Breast epithelium (tissue), 4 donors: ENCODE data around the gene XCR1. TPM values are rescaled to one million over a fixed set of nuclear protein-coding genes. Genes with fewer than 3 reads are reported as not detected.

Experiments used
- DNase-seq, 2 donors: peaks; one replicate each; pipeline ENCODE4 v3.0.0-alpha.2; 2019; ENCODE audit warnings: low spot score in 2 of 2
- H3K27ac ChIP-seq, 2 donors: fragments of 200-600 bp; sonication (generic) in 1 of 2; one replicate each; pipeline ENCODE4 v1.5.1; 2016 to 2019; ENCODE audit warnings: mild to moderate bottlenecking in 1 of 2
- H3K27me3 ChIP-seq, 2 donors: fragments of 200-600 bp; sonication (generic) in 1 of 2; one replicate each; pipeline versions ENCODE4 v1.5.1 to v1.6.0; 2017 to 2019; ENCODE audit warnings: control low read depth in 1 of 2, mild to moderate bottlenecking in 1 of 2
- H3K36me3 ChIP-seq: fragments of 200-600 bp; one replicate; pipeline ENCODE4 v1.5.1; 2019
- H3K4me1 ChIP-seq, 2 donors: fragments of 200-600 bp; sonication (generic); one replicate each; pipeline ENCODE4 v1.5.1; 2016 to 2019; ENCODE audit warnings: control low read depth in 1 of 2
- H3K4me3 ChIP-seq, 3 donors: fragments of 200-600 bp; sonication (generic); 1 replicate in 2 of 3; 2 replicates in 1 of 3; pipeline ENCODE4 v1.5.1; 2016 to 2019; ENCODE audit warnings: mild to moderate bottlenecking in 3 of 3, moderate library complexity in 2 of 3
- H3K9me3 ChIP-seq, 2 donors: fragments of 200-600 bp; sonication (generic) in 1 of 2; one replicate each; pipeline ENCODE4 v1.5.1; 2016 to 2019; ENCODE audit warnings: control low read depth in 1 of 2
- POLR2A ChIP-seq: fragments of 450-650 bp; IDR thresholded peaks from one replicate; pipeline ENCODE4 v1.6.1; 2016; ENCODE audit warnings: antibody characterized with exemption, mild to moderate bottlenecking, moderate library complexity
- POLR2AphosphoS5 ChIP-seq, 3 donors: sonication (generic); formaldehyde crosslinking; IDR thresholded peaks; one replicate each; pipeline ENCODE4 v1.6.1; 2017; ENCODE audit warnings: antibody characterized with exemption in 3 of 3
- intact Hi-C: fragments of 100-400 bp; cut with DNase I; formaldehyde crosslinking; loops from one replicate; pipeline ENCODE4 v1.15.1; 2023; ENCODE audit warnings: low total_unique reads
- total RNA-seq, 3 donors: library from RNA; depleted of rRNA; stranded (reverse); fragments of >200 nt; gene quantifications; one replicate each; pipeline ENCODE4 v1.1.0, GENCODE V29; 2016
- TF ChIP-seq, protein P1 (sequence below), 3 donors: fragments of 450-650 bp; IDR thresholded peaks; one replicate each; pipeline ENCODE4 v1.5.1; 2016 to 2017; ENCODE audit warnings: antibody characterized with exemption in 3 of 3, mild to moderate bottlenecking in 3 of 3, moderate library complexity in 3 of 3

XCR1 gene
- total RNA-seq, 3 donors from 2014 or later, result under 0.01 TPM

GRCh38 chr3:46068501-46068900, 41.2 kb upstream of the XCR1 start:
- Histone ChIP-seq H3K36me3 (no peaks in the 10 kb centered on the region), H3K4me3 (no peak overlapping the region), H3K27me3 (no peaks in the 10 kb centered on the region), H3K4me1 (peaks cover 0 to 4% of the 10 kb centered on the region in 2 donors), H3K27ac (no peak overlapping the region), H3K9me3 (no peaks in the 10 kb centered on the region)
- intact Hi-C loops, result no loop called here
- TF ChIP-seq, protein P1, sequence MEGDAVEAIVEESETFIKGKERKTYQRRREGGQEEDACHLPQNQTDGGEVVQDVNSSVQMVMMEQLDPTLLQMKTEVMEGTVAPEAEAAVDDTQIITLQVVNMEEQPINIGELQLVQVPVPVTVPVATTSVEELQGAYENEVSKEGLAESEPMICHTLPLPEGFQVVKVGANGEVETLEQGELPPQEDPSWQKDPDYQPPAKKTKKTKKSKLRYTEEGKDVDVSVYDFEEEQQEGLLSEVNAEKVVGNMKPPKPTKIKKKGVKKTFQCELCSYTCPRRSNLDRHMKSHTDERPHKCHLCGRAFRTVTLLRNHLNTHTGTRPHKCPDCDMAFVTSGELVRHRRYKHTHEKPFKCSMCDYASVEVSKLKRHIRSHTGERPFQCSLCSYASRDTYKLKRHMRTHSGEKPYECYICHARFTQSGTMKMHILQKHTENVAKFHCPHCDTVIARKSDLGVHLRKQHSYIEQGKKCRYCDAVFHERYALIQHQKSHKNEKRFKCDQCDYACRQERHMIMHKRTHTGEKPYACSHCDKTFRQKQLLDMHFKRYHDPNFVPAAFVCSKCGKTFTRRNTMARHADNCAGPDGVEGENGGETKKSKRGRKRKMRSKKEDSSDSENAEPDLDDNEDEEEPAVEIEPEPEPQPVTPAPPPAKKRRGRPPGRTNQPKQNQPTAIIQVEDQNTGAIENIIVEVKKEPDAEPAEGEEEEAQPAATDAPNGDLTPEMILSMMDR (IDR thresholded peaks at IDR 0.05), result no peak
- TF ChIP-seq POLR2A (no peak), POLR2AphosphoS5 (IDR thresholded peaks at IDR 0.05) (no peak)
- no peak for DNase-seq

- TF ChIP-seq, protein P1 (IDR thresholded peaks at IDR 0.05), result no peak
- TF ChIP-seq POLR2A (no peak), POLR2AphosphoS5 (IDR thresholded peaks at IDR 0.05) (no peak)
- intact Hi-C loops, result no loop called here
- Histone ChIP-seq H3K36me3 (no peaks in the 10 kb centered on the region), H3K27ac (no peak overlapping the region), H3K4me3 (no peak overlapping the region), H3K4me1 (peaks cover 0 to 4% of the 10 kb centered on the region in 2 donors), H3K9me3 (no peaks in the 10 kb centered on the region), H3K27me3 (no peaks in the 10 kb centered on the region)
- DNase-seq, result no peak
Measured at GRCh38 chr3:46067401-46067800, 40.1 kb upstream of the XCR1 start.

DNA sequence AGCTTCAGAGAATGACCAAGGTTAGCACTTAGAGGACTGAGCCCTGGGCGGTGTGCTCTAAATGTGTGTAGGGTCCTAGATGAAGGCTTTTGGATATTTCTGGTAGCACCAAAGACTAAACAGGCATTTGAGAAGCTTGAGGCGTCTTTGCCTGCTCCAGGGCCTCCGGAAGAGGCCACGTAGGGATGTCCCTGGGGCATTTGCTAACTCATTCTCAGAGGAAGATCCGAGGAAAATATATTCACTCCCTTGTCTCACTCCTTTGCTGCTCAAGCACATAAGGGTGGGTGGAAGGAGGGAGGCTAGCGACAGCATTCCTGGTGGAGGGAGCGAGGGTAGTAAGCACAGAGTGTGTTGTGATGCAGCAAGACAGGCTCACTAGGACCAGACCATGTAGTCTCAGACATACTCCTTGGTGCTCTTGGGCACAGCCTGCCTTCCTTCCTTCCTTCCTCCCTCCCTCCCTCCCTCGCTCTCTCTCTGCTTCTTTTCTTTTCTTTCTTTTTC, 38.5 kb upstream of the XCR1 start:
- no peaks in the 10 kb centered on the region for H3K36me3 ChIP-seq
- no peak overlapping the region for H3K4me3 ChIP-seq
- H3K4me1 ChIP-seq, result peaks cover 0 to 1% of the 10 kb centered on the region in 2 donors
- no peak for DNase-seq
- H3K27me3 ChIP-seq, result no peaks in the 10 kb centered on the region
- H3K27ac ChIP-seq, result no peak overlapping the region
- intact Hi-C loops, result no loop called here
- no peak for TF ChIP-seq POLR2AphosphoS5 (IDR thresholded peaks at IDR 0.05)
- no peak for TF ChIP-seq POLR2A
- TF ChIP-seq, protein P1 (IDR thresholded peaks at IDR 0.05), result no peak
- no peaks in the 10 kb centered on the region for H3K9me3 ChIP-seq

DNA sequence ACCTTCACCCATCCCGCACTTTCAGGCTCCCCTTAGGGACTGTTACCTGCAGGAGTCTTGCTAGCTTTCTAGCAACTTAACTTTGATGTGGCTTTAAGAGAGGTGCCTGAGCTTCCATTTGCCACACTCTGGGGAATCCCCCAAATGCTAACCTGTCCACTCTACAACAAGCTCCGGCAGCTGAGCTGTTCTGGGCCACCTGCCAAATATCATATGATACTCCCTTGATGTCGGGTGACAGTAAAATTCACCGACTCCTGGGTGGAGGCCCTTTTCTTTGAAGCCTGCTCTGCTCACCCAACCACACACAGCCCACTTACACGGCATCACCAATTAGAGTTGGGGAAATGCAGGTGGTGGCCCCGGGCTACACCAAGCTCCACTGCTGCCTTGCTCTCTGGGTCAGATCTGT, 38.0 kb upstream of the XCR1 start:
- Histone ChIP-seq H3K4me3 (no peak overlapping the region), H3K27me3 (no peaks in the 10 kb centered on the region), H3K27ac (no peak overlapping the region), H3K4me1 (no peaks in the 10 kb centered on the region), H3K36me3 (no peaks in the 10 kb centered on the region), H3K9me3 (no peaks in the 10 kb centered on the region)
- DNase-seq, result peak in 1 of 2 donors; percentile 40
- intact Hi-C loops, result no loop called here
- TF ChIP-seq POLR2A (no peak), POLR2AphosphoS5 (IDR thresholded peaks at IDR 0.05) (no peak)
- TF ChIP-seq, protein P1 (IDR thresholded peaks at IDR 0.05), result no peak

GRCh38 chr3:46062679-46063078, 35.4 kb upstream of the XCR1 start:
- DNase-seq, result no peak
- Histone ChIP-seq H3K4me3 (no peak overlapping the region), H3K9me3 (no peaks in the 10 kb centered on the region), H3K27ac (no peak overlapping the region), H3K36me3 (no peaks in the 10 kb centered on the region), H3K27me3 (no peaks in the 10 kb centered on the region), H3K4me1 (no peaks in the 10 kb centered on the region)
- TF ChIP-seq, protein P1 (IDR thresholded peaks at IDR 0.05), result no peak
- no peak for TF ChIP-seq POLR2AphosphoS5 (IDR thresholded peaks at IDR 0.05)
- no peak for TF ChIP-seq POLR2A
- intact Hi-C loops, result no loop called here
